Stimulated activated CD4-positive, alpha-beta T cell treated with anti-CD3 and anti-CD28 coated beads, Interleukin-1b, Interleukin-23, amount 100 ng/mL, for 24 hours (primary cell): ENCODE measurements around the gene CWC15.
"Not testable (repeated sequence)": the region's sequence is repeated elsewhere in the genome, so short reads cannot be mapped to it uniquely, and the experiment has no call there.

Source experiments
- DNase-seq, 4 experiments: peaks; one replicate each; pipeline ENCODE4 v3.0.0-alpha.2; 2020; ENCODE audit warnings: low read depth in 4 of 4, low spot score in 1 of 4

The CWC15 gene

GRCh38 chr11:94956963-94957362 is 16.4 kb downstream of the CWC15 start:
- DNase-seq, result no peak

DNA sequence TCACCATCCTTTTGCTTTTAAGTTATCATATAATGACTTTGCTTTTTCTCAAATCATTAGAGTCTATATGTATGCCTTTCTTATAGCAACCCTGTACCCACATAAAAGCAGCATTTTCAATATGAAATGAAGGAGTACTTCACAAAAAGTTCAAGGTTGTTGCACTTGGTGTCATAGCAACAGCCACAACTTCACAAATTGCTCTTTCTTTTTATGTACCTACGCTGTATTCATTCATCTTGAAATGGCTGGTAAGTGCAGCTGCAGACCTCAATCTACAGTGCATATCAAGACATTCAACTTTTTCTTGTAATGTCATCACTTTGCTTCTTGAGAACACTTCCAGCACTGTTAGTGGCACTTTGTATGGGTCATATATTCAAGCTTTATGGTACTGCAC is 18.6 kb downstream of the CWC15 start:
- DNase-seq, result no peak

- no peak for DNase-seq
Observed at GRCh38 chr11:94948070-94948617, 25.2 kb downstream of the CWC15 start.

DNA sequence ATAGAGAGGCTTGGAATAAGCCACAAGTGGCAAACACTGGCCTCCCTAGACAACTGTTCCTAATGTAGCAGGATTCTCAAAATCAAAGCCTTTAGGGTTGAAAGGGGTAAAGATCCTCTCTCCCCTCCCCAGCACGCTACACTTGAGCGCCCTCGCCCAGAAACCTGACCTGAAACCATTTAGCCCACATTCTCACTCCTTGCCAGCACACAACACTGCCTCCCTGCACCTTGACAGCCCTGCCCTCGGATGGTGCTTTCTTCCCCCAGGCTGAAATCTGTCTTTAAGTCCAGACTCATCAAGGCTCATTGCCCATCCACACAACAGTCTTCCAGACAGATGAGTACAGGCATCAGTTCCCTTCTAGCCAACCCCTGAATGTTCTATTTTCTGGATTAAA is 26.5 kb downstream of the CWC15 start:
- no peak for DNase-seq

DNA sequence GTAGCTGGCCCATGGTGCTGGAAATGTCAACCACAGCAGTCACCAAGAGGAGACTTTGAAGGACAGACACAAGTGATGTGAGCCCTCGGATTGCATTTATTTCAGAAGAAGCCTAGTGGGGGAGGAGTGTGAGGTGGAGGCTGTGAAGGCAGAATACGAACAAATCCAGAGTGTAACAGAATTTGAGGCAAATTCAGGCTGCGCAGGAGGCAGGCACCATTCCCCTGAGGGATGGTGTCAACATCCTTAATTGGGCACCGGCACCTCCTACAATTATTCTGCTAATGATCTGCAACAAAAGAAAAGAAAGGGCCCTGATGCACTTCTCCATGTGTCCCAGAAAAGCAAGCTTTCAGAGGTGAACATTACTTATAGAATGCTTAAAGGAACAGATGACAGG is 32.2 kb downstream of the CWC15 start:
- no peak for DNase-seq

DNA sequence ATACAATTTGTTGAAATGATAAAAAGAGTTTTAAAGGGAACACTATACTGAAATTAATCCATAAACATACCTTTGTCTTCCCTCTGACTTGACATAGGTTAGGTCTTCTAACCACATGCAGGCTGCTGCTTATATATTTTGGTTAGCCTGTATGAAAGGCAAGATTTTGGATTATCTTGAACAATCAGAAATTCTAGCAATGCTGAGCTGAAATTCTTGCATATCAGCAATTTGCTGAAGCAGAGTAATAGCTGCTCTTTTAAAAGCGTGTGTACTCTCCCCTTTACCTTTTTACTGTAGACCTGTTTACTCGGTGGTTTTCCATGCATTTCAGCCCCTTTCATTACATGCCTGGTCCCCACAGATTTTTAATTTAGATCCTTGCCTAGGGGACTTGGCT is 34.0 kb downstream of the CWC15 start:
- no peak for DNase-seq

DNA sequence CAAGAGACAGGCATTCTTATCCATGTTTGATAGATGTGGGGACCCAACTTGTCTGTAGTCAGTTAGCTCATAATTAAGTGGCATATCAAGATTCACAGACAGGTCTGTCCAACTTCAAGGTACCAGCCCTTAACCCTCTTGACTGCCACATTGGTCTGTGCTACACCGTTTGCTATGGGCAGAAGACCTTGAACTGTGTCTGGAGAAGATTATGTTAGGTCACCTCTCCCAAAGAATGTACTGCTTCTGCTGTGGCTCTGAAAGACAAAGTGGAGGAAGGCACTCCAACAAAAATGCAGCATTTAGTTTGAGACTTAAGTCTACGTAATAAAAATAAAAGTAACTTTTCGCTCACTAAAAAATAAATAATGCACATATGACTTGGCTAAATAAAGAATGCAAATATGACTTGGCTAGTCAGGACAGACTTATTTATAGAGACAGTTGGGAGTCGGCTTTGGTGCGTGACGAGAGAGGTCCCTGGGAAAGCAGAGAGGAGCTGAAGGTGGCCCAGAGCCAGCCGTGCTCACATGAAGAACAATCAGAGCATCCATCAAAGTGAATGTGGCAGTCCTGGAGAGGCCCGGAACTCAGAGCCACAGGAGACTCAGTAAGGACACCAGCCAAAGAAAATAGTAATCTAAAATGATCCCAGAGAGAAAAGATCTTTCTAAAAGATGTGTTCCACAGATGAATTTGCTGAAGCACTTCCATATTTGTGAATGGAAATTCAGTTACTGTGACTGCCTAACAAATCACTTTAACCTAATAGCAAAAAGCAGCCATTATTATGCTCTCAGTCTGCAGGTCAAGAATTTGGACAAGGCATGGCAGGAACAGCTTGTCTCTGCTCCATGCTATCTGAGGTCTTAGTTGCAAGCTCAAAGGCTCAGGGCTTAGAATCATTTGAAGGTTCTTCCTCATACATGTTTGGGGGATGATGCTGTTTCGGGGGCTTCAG is 35.0 kb downstream of the CWC15 start:
- DNase-seq, result no peak

GRCh38 chr11:94934846-94935245 is 38.5 kb downstream of the CWC15 start:
- DNase-seq, result no peak

DNA sequence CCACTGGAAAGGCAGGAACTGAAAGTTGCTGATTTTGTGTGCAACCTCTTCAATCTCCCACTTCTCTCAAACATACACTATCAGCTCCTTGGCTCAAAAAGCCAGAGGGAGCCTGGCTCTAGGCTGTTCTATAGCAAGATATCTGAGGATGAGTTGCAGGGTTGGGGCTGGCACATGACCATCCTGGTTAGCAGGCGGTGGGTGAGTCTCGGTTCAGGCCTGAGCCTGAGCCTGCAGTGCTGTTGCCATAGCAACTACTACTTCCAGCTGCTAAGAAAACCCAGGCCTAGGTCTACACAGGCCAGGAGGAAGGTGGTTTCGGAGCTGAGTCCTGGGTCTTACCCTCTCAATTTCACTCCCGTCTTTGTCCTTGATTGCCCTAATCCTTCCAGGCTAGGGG is 39.0 kb downstream of the CWC15 start:
- no peak for DNase-seq

GRCh38 chr11:94933223-94934130 is 39.9 kb downstream of the CWC15 start:
- no peak for DNase-seq

GRCh38 chr11:94932503-94932902 is 40.9 kb downstream of the CWC15 start:
- no peak for DNase-seq

DNA sequence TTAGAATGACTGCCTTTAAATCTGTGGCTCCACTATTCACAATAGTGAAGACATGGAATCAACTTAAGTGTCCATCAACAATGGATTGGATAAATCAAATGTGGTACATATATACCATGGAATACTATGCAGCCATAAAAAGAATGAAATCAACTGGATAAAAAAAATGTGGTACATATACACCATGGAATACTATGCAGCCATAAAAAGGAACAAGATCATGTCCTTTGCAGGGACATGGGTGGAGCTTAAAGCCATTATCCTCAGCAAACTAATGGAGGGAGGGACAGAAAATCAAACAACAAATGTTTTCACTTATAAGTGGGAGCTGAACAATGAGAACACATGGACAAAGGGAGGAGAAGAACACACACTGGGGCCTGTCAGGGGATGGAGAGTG is 41.3 kb downstream of the CWC15 start:
- not testable (repeated sequence) for DNase-seq

- DNase-seq, result no peak
Observed at GRCh38 chr11:94928117-94928990, 45.0 kb downstream of the CWC15 start.

DNA sequence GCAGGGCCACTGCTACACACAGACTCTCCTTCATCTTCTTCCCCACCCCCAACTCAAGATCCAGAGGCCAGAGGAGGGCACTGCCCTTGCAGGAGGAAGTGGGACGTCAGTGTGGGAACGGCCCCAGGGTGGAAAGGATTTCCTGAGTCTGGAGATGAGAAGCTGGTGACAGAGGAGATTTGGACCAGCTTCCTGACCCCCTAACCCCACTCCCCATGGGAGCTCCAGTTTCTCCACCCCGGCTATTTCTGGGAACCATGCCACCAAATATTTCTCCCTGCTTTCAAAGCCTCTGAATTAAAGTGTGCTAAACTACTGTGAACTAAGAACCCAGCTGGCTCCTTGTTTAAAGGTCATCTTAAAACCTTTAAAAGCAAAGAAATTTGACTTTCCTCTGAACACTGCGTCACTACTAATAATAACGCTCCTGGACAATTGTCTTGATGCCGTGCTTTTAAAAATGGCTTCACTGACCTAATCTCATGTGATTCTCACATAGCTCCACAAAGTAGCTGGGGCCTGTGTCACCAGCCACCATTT is 46.6 kb downstream of the CWC15 start:
- no peak for DNase-seq

DNA sequence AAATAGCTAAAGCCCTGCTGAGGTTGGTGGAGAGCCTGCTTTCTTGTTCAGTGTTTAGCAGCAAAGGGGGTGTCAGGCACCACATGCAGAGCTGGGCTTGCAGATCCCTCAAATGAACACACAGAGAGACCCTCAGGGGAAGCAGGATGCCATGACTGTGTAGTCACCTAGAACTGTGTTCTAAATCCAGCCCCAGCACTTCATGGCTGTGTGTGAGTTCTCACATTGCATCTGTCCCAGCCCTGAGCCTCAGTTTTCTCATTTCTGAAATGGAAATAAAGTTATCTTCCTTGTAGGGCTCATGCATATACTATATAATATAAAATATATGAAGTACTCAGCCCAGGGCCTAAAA is 47.1 kb downstream of the CWC15 start:
- DNase-seq, result no peak

- DNase-seq, result no peak
Observed at GRCh38 chr11:94925422-94926270, 47.7 kb downstream of the CWC15 start.

DNA sequence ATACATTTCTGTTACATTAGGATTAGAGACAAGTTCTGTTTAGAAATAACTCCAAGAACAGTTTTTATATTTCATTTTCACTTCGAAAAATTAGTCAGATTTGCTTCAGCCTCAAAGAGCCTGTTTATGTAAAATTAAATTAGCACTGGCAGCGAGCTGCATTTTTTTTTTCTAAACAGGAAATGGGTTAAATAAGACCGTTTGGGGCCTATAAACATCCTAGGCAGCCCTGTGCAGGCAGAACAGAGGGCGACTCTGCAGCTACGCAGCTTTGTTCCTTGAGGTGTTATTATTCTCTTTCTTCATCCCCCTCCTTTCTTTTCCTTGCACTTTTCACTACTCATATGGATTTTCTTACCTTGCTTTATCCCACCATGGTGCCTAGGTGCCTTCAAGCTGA is 48.7 kb downstream of the CWC15 start:
- no peak for DNase-seq

DNA sequence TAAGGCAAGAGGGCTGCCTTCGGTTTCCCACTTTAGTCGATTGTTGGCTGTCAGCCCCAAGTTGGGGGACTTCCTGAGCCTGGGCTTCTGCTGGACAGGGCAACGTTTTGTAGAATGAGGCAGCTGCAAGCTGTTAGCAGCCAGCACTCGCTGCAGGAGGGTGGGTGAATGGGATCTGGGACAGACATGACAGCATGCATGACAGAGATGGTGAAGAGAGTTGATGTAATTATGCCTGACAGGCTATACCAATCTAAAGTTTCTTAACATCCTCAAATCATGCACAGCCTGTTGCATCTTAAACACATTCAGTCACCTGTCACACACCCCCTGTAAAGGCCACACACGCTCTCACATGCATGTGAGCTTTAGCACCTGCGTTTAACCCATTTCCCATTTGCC is 49.2 kb downstream of the CWC15 start:
- no peak for DNase-seq

DNA sequence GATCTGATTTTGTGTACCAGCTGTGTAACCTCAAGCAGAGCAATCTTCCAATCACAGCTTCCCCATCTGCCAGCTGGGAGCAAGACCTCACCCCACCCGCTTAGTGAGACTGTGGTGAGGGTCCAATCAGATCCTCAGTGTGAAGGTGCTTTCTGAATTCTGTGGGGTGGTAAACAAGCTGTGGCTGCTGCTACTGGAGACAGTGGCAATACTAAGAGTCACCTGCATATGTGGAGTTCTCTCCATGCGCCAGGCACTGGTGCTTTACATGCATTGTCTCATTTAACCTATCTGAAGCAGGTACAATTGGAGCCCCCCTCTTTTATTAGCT is 50.4 kb downstream of the CWC15 start:
- DNase-seq, result no peak
